Transverse colon (tissue), 4 donors: ENCODE data around the gene MOB2.

Source experiments
- CTCF ChIP-seq, 5 experiments: fragments of 200-600 bp in 3 of 5; fragments of 450-650 bp in 2 of 5; sonication (generic) in 3 of 5; IDR thresholded peaks; 1 replicate in 2 of 5; 2 replicates in 3 of 5; pipeline ENCODE4 v1.5.1; 2016 to 2017; ENCODE audit warnings: antibody characterized with exemption in 5 of 5, inconsistent platforms in 3 of 5, mild to moderate bottlenecking in 2 of 5, moderate library complexity in 1 of 5
- EP300 ChIP-seq: sonication (generic); formaldehyde crosslinking; IDR thresholded peaks from one replicate; pipeline ENCODE4 v1.6.1; 2017; ENCODE audit warnings: antibody characterized with exemption, low read depth
- POLR2A ChIP-seq: fragments of 450-650 bp; IDR thresholded peaks from one replicate; pipeline ENCODE4 v1.6.1; 2016; ENCODE audit warnings: antibody characterized with exemption, mild to moderate bottlenecking, moderate library complexity
- POLR2AphosphoS5 ChIP-seq, 3 donors: sonication (generic); formaldehyde crosslinking; IDR thresholded peaks; one replicate each; pipeline ENCODE4 v1.6.1; 2016; ENCODE audit warnings: antibody characterized with exemption in 3 of 3

GRCh38 chr11:1517117-1518005, 30.8 kb upstream of the MOB2 start:
- TF ChIP-seq POLR2AphosphoS5 (IDR thresholded peaks at IDR 0.05): no peak
- TF ChIP-seq CTCF (IDR thresholded peaks at IDR 0.05): no peak
- no peak for TF ChIP-seq POLR2A
- no peak for TF ChIP-seq EP300
